RPMI7951 (cell line): ENCODE results near the gene EPS15. TPM values are rescaled to one million over a fixed set of nuclear protein-coding genes. Genes with fewer than 3 reads are reported as not detected.
"Not testable (repeated sequence)": the region's sequence is repeated elsewhere in the genome, so short reads cannot be mapped to it uniquely, and the experiment has no call there.

ENCODE experiments used
- DNase-seq: peaks from one replicate; pipeline ENCODE4 v3.0.0-alpha.2; 2012; ENCODE audit warnings: low read depth
- total RNA-seq: library from RNA; depleted of rRNA; stranded (reverse); fragments of >200 nt; shearing (Covaris generic); gene quantifications from 2 replicates; pipeline ENCODE4 v1.2.3, GENCODE V29; 2014

The EPS15 gene
- total RNA-seq, 1 experiment from 2014 or later: 33.4 TPM

GRCh38 chr1:51472359-51472758, 46.7 kb downstream of the EPS15 start:
- no peak for DNase-seq

- DNase-seq: no peak
Measured at GRCh38 chr1:51469518-51469917, 49.5 kb downstream of the EPS15 start.

GRCh38 chr1:51464828-51465227, 54.2 kb downstream of the EPS15 start:
- no peak for DNase-seq

GRCh38 chr1:51463561-51463960, 55.5 kb downstream of the EPS15 start:
- DNase-seq: no peak

GRCh38 chr1:51462289-51462688, 56.8 kb downstream of the EPS15 start:
- not testable (repeated sequence) for DNase-seq

GRCh38 chr1:51454554-51454953, 64.5 kb downstream of the EPS15 start:
- DNase-seq: no peak

GRCh38 chr1:51453010-51453409, 66.1 kb downstream of the EPS15 start:
- no peak for DNase-seq

GRCh38 chr1:51448844-51449454, 70.1 kb downstream of the EPS15 start:
- not testable (repeated sequence) for DNase-seq

GRCh38 chr1:51445351-51446090, 73.5 kb downstream of the EPS15 start:
- DNase-seq: no peak

GRCh38 chr1:51444534-51445192, 74.4 kb downstream of the EPS15 start:
- no peak for DNase-seq

- no peak for DNase-seq
Measured at GRCh38 chr1:51444096-51444495, 75.0 kb downstream of the EPS15 start.

GRCh38 chr1:51443555-51443954, 75.5 kb downstream of the EPS15 start:
- DNase-seq: no peak

GRCh38 chr1:51442616-51443015, 76.5 kb downstream of the EPS15 start:
- no peak for DNase-seq

- DNase-seq: no peak
Measured at GRCh38 chr1:51442198-51442597, 76.9 kb downstream of the EPS15 start.

GRCh38 chr1:51439895-51440294, 79.2 kb downstream of the EPS15 start:
- DNase-seq: no peak

GRCh38 chr1:51439053-51439452, 80.0 kb downstream of the EPS15 start:
- no peak for DNase-seq

- DNase-seq: not testable (repeated sequence)
Measured at GRCh38 chr1:51437391-51437790, 81.7 kb downstream of the EPS15 start.

- no peak for DNase-seq
Measured at GRCh38 chr1:51435878-51436277, 83.2 kb downstream of the EPS15 start.

GRCh38 chr1:51433972-51434510, 85.0 kb downstream of the EPS15 start:
- no peak for DNase-seq

GRCh38 chr1:51433269-51433971, 85.6 kb downstream of the EPS15 start:
- DNase-seq: peak; percentile 27

- DNase-seq: no peak
Measured at GRCh38 chr1:51432146-51432545, 86.9 kb downstream of the EPS15 start.

- DNase-seq: no peak
Measured at GRCh38 chr1:51427438-51427837, 91.6 kb downstream of the EPS15 start.
